PC-3 (cell line): ENCODE measurements around the gene MTRF1. TPM values are rescaled to one million over a fixed set of nuclear protein-coding genes. Genes with fewer than 3 reads are reported as not detected.

ENCODE experiments used
- ATAC-seq: fragments of 200-7000 bp; cut with Tn5 transposase; 2 replicates; pipeline ENCODE4 v1.9.1; 2020; ENCODE audit warnings: mild to moderate bottlenecking, moderate library complexity
- BruUV-seq: library from RNA; stranded (reverse); fragments of 400-500 nt; replicated peaks from 2 replicates; lab custom pipeline; 2021; lab: Mats Ljungman, UMichigan
- CTCF ChIA-PET: fragments of 300-600 bp; sonication (Branson Sonifier 250); formaldehyde crosslinking; loops from one replicate; lab custom pipeline; 2022; ENCODE audit warnings: antibody characterized with exemption; lab: Charles Lee
- POLR2A ChIA-PET: fragments of 300-600 bp; sonication (Branson Sonifier 250); formaldehyde crosslinking; loops from one replicate; lab custom pipeline; 2022; ENCODE audit warnings: antibody characterized with exemption; ENCODE audit not compliant: unreplicated experiment; lab: Charles Lee
- DNase-seq: peaks from one replicate; pipeline ENCODE4 v3.0.0-alpha.2; 2015
- H2AFZ ChIP-seq: fragments of 300-600 bp; sonication (generic); 2 replicates; pipeline ENCODE4 v1.6.0; 2016; ENCODE audit warnings: antibody characterized with exemption, low read length
- H3F3A ChIP-seq: fragments of 300-600 bp; sonication (generic); one replicate; pipeline ENCODE4 v1.6.0; 2017; ENCODE audit warnings: antibody characterized with exemption, low read length, control low read depth, mild to moderate bottlenecking; ENCODE audit not compliant: unreplicated experiment
- H3K27ac ChIP-seq: fragments of 300-600 bp; sonication (generic); 2 replicates; pipeline ENCODE4 v1.5.1; 2016; ENCODE audit warnings: mild to moderate bottlenecking, low read length
- H3K27me3 ChIP-seq: fragments of 300-600 bp; sonication (generic); 2 replicates; pipeline ENCODE4 v1.6.1; 2016; ENCODE audit warnings: low read length, mixed read lengths
- H3K36me3 ChIP-seq: fragments of 300-600 bp; sonication (generic); 2 replicates; pipeline ENCODE4 v1.6.1; 2016; ENCODE audit warnings: low read depth, mixed run types, low read length, mixed read lengths
- H3K4me1 ChIP-seq: fragments of 300-600 bp; sonication (generic); 2 replicates; pipeline ENCODE4 v1.5.1; 2016; ENCODE audit warnings: low read length; ENCODE audit not compliant: insufficient read depth
- H3K4me2 ChIP-seq: fragments of 300-600 bp; sonication (generic); 2 replicates; pipeline ENCODE4 v1.6.0; 2016; ENCODE audit warnings: low read length
- H3K4me3 ChIP-seq: fragments of 300-600 bp; sonication (generic); 2 replicates; pipeline ENCODE4 v1.5.1; 2016; ENCODE audit warnings: mild to moderate bottlenecking, low read length, mixed read lengths
- H3K79me2 ChIP-seq: fragments of 300-600 bp; sonication (generic); 2 replicates; pipeline ENCODE4 v1.6.1; 2017; ENCODE audit warnings: low read length, mixed read lengths
- H3K9ac ChIP-seq: fragments of 300-600 bp; sonication (generic); 2 replicates; pipeline ENCODE4 v1.6.0; 2016; ENCODE audit warnings: mild to moderate bottlenecking, low read length
- H3K9me2 ChIP-seq: fragments of 300-600 bp; sonication (generic); replicated peaks from 2 replicates; pipeline ENCODE4 v1.6.1; 2016; ENCODE audit warnings: mixed run types, low read length, mixed read lengths
- H3K9me3 ChIP-seq: fragments of 300-600 bp; sonication (generic); 2 replicates; pipeline ENCODE4 v1.6.1; 2016; ENCODE audit warnings: low read length, mixed read lengths
- H4K20me1 ChIP-seq: fragments of 300-600 bp; sonication (generic); 2 replicates; pipeline ENCODE4 v1.6.1; 2016; ENCODE audit warnings: low read length, mixed read lengths
- CTCF ChIP-seq: fragments of 300-600 bp; sonication (generic); conservative IDR thresholded peaks from 2 replicates; pipeline ENCODE4 v1.5.1; 2017; ENCODE audit warnings: antibody characterized with exemption, low read depth, mild to moderate bottlenecking, low read length
- EZH2 ChIP-seq: fragments of 300-600 bp; sonication (generic); IDR thresholded peaks from one replicate; pipeline ENCODE4 v1.6.1; 2017; ENCODE audit warnings: antibody characterized with exemption, mild to moderate bottlenecking, low read length; ENCODE audit not compliant: unreplicated experiment
- EZH2phosphoT487 ChIP-seq: fragments of 300-600 bp; sonication (generic); IDR thresholded peaks from 2 replicates; pipeline ENCODE4 v1.6.1; 2018; ENCODE audit warnings: mild to moderate bottlenecking, antibody characterized with exemption, low read length, borderline replicate concordance
- intact Hi-C: fragments of 100-400 bp; cut with micrococcal nuclease; formaldehyde crosslinking; loops from 2 replicates; pipeline ENCODE4 v1.9.0; 2023
- total RNA-seq: library from RNA; depleted of rRNA; stranded (reverse); fragments of >200 nt; gene quantifications from 2 replicates; pipeline ENCODE4 v1.2.3, GENCODE V29; 2014

The MTRF1 gene
- total RNA-seq, 1 experiment from 2014 or later: 4.7 TPM

GRCh38 chr13:41206467-41206866 is 56.9 kb downstream of the MTRF1 start:
- Histone ChIP-seq H3F3A (no peaks in the 10 kb centered on the region), H3K27ac (no peak overlapping the region), H3K9me3 (no peaks in the 10 kb centered on the region), H3K9ac (no peak overlapping the region), H3K27me3 (no peaks in the 10 kb centered on the region), H3K79me2 (no peaks in the 10 kb centered on the region), H4K20me1 (no peaks in the 10 kb centered on the region), H3K4me1 (no peaks in the 10 kb centered on the region), H3K36me3 (no peaks in the 10 kb centered on the region), H3K9me2 (no peaks in the 10 kb centered on the region), H2AFZ (no peak overlapping the region), H3K4me3 (no peak overlapping the region), H3K4me2 (no peak overlapping the region)
- intact Hi-C loops: no loop called here
- CTCF ChIA-PET: no interaction called here
- POLR2A ChIA-PET: no interaction called here
- no peak for TF ChIP-seq EZH2
- no peak for TF ChIP-seq EZH2phosphoT487
- TF ChIP-seq CTCF: no peak
- DNase-seq (no peak), ATAC-seq (no peak)
- BruUV-seq: no TSS peak

GRCh38 chr13:41203810-41204209 is 59.6 kb downstream of the MTRF1 start:
- H3K36me3 ChIP-seq: no peaks in the 10 kb centered on the region
- no peaks in the 10 kb centered on the region for H3F3A ChIP-seq
- DNase-seq (no peak), ATAC-seq (no peak)
- no peaks in the 10 kb centered on the region for H3K9me3 ChIP-seq
- TF ChIP-seq EZH2phosphoT487: no peak
- no peak for TF ChIP-seq CTCF
- no peak for TF ChIP-seq EZH2
- H3K9ac ChIP-seq: no peak overlapping the region
- H3K4me3 ChIP-seq: no peak overlapping the region
- H3K4me2 ChIP-seq: no peak overlapping the region
- intact Hi-C loops: no loop called here
- no peaks in the 10 kb centered on the region for H3K79me2 ChIP-seq
- H2AFZ ChIP-seq: no peak overlapping the region
- no TSS peak for BruUV-seq
- no peaks in the 10 kb centered on the region for H3K27me3 ChIP-seq
- POLR2A ChIA-PET: no interaction called here
- H4K20me1 ChIP-seq: no peaks in the 10 kb centered on the region
- no peaks in the 10 kb centered on the region for H3K9me2 ChIP-seq
- no peaks in the 10 kb centered on the region for H3K4me1 ChIP-seq
- H3K27ac ChIP-seq: no peak overlapping the region
- CTCF ChIA-PET: no interaction called here

- H3K9me2 ChIP-seq: no peaks in the 10 kb centered on the region
- DNase-seq (no peak), ATAC-seq (no peak)
- no peaks in the 10 kb centered on the region for H3K36me3 ChIP-seq
- BruUV-seq: no TSS peak
- H3K4me3 ChIP-seq: no peak overlapping the region
- H4K20me1 ChIP-seq: no peaks in the 10 kb centered on the region
- H3K79me2 ChIP-seq: no peaks in the 10 kb centered on the region
- ChIA-PET POLR2A (no interaction called here), CTCF (no interaction called here)
- TF ChIP-seq EZH2: no peak
- no peak for TF ChIP-seq CTCF
- TF ChIP-seq EZH2phosphoT487: no peak
- intact Hi-C loops: no loop called here
- no peaks in the 10 kb centered on the region for H3K9me3 ChIP-seq
- no peak overlapping the region for H2AFZ ChIP-seq
- no peaks in the 10 kb centered on the region for H3F3A ChIP-seq
- H3K27me3 ChIP-seq: no peaks in the 10 kb centered on the region
- no peak overlapping the region for H3K27ac ChIP-seq
- H3K4me2 ChIP-seq: no peak overlapping the region
- no peaks in the 10 kb centered on the region for H3K4me1 ChIP-seq
- H3K9ac ChIP-seq: no peak overlapping the region
These were observed 63.2 kb downstream of the MTRF1 start for GRCh38 chr13:41200126-41200525.
